Testis (tissue), 2 donors: ENCODE data around the gene RTP3.

Experiments
- POLR2A ChIP-seq: fragments of 450-650 bp; IDR thresholded peaks from one replicate; pipeline ENCODE4 v1.6.1; 2017; ENCODE audit warnings: antibody characterized with exemption, mild to moderate bottlenecking, moderate library complexity
- TF ChIP-seq, protein P1 (sequence below), 3 experiments: fragments of 450-650 bp in 2 of 3; fragments of 200-600 bp in 1 of 3; sonication (generic) in 1 of 3; IDR thresholded peaks; one replicate each; pipeline ENCODE4 v1.5.1; 2016 to 2019; ENCODE audit warnings: antibody characterized with exemption in 3 of 3, mild to moderate bottlenecking in 2 of 3, moderate library complexity in 1 of 3

DNA sequence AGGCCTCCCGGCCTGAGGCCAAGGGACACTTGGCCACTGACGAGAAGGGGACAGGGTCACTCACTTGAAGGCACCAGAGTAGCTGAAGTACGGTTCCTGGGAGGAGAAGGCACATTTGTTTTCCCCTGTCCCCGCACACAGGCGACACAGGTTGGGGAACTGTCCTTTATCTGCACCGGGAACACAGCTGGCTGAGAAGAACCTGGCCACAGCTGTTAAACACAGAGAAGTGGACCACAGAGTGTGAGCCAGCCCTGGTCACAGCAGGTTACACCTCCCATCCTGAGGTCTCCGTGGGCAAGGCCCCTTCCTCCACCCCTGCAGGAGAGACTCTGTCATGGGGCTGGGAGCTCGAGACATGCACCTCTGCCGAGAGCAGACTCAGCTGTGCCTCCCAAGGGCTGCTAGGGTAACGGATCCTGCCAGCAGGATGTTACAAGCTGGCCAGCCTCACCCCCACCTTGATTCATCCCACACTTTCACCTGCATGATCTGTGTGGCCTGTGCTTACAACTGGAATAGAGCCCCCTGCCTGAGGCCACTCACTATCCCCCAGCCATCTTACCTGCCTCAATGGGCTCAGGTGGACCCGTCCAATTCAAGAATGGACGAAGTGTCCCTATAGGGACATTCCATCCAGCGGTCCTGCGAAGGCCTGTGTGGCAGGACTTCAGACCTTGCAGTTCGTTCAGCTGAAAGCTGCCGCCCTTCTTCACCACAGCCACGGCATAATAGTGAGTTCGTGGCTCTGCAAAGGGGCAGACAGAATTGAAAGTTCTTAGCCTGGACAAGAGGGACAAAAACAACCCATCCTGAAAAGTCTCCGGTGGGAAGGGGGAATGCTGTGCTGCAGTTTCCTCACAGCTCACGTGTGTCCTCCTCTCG, 42.3 kb upstream of the RTP3 start:
- TF ChIP-seq, protein P1, sequence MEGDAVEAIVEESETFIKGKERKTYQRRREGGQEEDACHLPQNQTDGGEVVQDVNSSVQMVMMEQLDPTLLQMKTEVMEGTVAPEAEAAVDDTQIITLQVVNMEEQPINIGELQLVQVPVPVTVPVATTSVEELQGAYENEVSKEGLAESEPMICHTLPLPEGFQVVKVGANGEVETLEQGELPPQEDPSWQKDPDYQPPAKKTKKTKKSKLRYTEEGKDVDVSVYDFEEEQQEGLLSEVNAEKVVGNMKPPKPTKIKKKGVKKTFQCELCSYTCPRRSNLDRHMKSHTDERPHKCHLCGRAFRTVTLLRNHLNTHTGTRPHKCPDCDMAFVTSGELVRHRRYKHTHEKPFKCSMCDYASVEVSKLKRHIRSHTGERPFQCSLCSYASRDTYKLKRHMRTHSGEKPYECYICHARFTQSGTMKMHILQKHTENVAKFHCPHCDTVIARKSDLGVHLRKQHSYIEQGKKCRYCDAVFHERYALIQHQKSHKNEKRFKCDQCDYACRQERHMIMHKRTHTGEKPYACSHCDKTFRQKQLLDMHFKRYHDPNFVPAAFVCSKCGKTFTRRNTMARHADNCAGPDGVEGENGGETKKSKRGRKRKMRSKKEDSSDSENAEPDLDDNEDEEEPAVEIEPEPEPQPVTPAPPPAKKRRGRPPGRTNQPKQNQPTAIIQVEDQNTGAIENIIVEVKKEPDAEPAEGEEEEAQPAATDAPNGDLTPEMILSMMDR (IDR thresholded peaks at IDR 0.05) = no peak
- TF ChIP-seq POLR2A = no peak
